ENCODE results near the gene IL22. TPM values are rescaled to one million over a fixed set of nuclear protein-coding genes. Genes with fewer than 3 reads are reported as not detected.

Gene IL22
- total and polyA plus RNA-seq, 9 of the 15 experiments (the other 6 are each of a cell fraction or from before 2014, with no cell fraction given), result not detected

DNA sequence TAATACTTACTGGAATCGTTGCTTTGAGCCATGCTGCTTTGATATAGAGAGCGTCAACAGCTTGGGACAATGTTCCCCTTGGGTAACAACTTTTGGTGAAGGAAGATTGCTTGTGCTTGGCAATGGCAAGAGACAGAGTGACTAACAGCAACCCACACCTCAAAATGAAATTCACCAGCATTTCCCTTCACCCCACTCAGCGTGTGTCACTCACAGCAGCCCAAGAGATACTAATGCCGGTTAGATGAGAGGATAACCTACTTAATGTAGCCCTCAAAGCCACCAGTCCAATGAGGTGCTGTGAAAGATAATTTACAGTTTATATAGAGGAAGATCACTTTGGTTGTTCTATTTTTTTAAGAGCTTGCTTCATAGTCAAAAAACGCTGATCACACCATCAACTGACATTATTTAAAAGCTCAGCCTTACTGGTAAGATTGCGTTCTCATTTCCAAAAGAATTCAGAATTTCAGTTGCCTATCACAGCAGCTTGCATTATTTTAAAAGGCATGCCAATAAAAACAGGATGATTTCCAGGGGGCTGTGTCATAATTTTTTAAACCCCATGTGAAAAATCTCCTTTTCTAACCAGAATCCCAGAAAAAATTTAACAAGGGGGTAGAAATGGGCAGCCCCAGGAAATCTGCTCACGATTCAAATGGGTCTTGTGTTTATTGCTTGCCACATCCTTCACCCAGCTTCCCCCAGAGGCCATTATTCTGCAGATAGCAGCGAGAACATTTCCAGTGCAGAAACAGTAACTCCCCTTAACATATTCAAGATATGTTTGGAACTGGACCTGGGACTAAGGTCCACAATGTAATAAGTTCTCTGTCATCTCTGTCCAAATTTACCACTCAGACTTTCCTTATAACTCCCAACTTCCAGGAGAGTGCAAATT lies 27.6 kb downstream of the IL22 start, which contains the start of gene IL26 (continued):
- TF ChIP-seq, protein P1, sequence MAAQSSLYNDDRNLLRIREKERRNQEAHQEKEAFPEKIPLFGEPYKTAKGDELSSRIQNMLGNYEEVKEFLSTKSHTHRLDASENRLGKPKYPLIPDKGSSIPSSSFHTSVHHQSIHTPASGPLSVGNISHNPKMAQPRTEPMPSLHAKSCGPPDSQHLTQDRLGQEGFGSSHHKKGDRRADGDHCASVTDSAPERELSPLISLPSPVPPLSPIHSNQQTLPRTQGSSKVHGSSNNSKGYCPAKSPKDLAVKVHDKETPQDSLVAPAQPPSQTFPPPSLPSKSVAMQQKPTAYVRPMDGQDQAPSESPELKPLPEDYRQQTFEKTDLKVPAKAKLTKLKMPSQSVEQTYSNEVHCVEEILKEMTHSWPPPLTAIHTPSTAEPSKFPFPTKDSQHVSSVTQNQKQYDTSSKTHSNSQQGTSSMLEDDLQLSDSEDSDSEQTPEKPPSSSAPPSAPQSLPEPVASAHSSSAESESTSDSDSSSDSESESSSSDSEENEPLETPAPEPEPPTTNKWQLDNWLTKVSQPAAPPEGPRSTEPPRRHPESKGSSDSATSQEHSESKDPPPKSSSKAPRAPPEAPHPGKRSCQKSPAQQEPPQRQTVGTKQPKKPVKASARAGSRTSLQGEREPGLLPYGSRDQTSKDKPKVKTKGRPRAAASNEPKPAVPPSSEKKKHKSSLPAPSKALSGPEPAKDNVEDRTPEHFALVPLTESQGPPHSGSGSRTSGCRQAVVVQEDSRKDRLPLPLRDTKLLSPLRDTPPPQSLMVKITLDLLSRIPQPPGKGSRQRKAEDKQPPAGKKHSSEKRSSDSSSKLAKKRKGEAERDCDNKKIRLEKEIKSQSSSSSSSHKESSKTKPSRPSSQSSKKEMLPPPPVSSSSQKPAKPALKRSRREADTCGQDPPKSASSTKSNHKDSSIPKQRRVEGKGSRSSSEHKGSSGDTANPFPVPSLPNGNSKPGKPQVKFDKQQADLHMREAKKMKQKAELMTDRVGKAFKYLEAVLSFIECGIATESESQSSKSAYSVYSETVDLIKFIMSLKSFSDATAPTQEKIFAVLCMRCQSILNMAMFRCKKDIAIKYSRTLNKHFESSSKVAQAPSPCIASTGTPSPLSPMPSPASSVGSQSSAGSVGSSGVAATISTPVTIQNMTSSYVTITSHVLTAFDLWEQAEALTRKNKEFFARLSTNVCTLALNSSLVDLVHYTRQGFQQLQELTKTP (IDR thresholded peaks at IDR 0.05; ENCODE audit: low read depth in 1 of 2, partially characterized antibody in 2 of 2), result no peak
- TF ChIP-seq RBM14 (IDR thresholded peaks at IDR 0.05; ENCODE audit: borderline replicate concordance, insufficient read depth, low read depth, low read length), result no peak

DNA sequence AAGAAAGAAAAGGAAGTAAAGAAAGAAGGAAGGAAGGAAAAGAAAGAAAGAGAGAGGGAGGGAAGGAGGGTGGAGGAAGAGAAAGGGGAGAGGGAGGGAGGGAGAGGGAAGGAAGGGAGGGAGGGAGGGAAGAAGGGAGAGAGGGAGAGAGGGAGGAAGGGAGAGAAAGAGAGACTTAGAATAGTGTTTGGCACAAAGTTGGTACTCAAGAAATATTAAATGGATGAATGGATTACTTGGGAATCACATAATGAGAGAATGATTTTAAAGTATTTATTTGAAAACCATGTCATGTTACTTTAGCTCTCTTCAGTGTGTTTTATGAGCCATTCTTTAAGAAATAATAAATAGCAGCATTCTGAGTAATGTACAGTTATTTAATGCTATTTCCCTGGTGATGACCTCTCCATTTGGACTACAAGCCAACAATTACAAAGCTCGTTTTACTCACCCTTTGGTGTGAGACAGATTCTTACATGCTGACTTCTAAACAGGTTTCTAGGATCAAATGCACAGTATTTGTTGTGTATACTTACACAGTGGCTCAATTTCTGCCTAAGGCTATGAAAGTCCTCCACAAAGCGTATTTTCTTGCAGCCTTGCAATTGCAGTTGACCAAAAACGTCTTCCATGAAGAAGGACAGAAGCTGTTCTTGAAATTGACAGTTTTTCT lies 28.7 kb downstream of the IL22 start:
- 2% methylated on average over 3 of the region's 3 CpGs for WGBS (ENCODE audit: insufficient coverage, low coverage, missing lambda C conversion rate)
- H3K79me2 ChIP-seq (ENCODE audit: control insufficient read depth, insufficient read depth, low read length), result no peaks in the 10 kb centered on the region
- no peaks in the 10 kb centered on the region for H3K36me3 ChIP-seq (ENCODE audit: control insufficient read depth, insufficient read depth, low read length)
- ChIA-PET POLR2A (interaction anchor here (0.5 to 1.0 kb wide), 3 partner anchors 8 to 116 kb away, joined by 3 read pairs; no protein-coding TSS in a partner anchor), CTCF (ENCODE audit: low intra/inter-chr PET ratio) (interaction anchor here (3.3 kb wide), 1 partner anchor 92 kb away, joined by 30 read pairs; no protein-coding TSS in a partner anchor)
- no peak overlapping the region for H2AFZ ChIP-seq (ENCODE audit: low read depth, low read length)
- no peaks in the 10 kb centered on the region for H3K9me1 ChIP-seq (ENCODE audit: control insufficient read depth, insufficient read depth, low read length)
- intact Hi-C loops (cut with micrococcal nuclease) (no loop called here), in situ Hi-C loops (cut with MboI) (loop anchor here (5.0 kb wide), 1 partner anchor 88 kb away; no protein-coding TSS in a partner anchor)
- DNase-seq (ENCODE audit: extremely low read depth in 1 of 4, low spot score in 3 of 4), result no peak
- no peak for FAIRE-seq
- no peaks in the 10 kb centered on the region for H4K20me1 ChIP-seq (replicated peaks; ENCODE audit: control insufficient read depth, insufficient read depth, low read length)
- no peaks in the 10 kb centered on the region for H3K9me3 ChIP-seq (replicated peaks; ENCODE audit: control insufficient read depth, insufficient read depth, low read depth, low read length)
- no peak overlapping the region for H3K9ac ChIP-seq (ENCODE audit: insufficient read depth in 1 of 2, low read depth in 2 of 2, low read length in 2 of 2)
- H3K4me2 ChIP-seq (ENCODE audit: insufficient read depth, low read length), result no peak overlapping the region
- no peaks in the 10 kb centered on the region; a peak in 1 of 5 replicates for H3K4me1 ChIP-seq (replicated peaks in 1 of 2; ENCODE audit: control insufficient read depth in 2 of 2, insufficient read depth in 2 of 2, low read length in 2 of 2)
- ATAC-seq, result no peak
- peaks cover 3 to 7% of the 10 kb centered on the region in 2 experiments; a peak in 2 of 5 replicates for H3K27me3 ChIP-seq (ENCODE audit: control insufficient read depth in 2 of 2, insufficient read depth in 2 of 2, low read length in 2 of 2)
- no peak overlapping the region for H3K27ac ChIP-seq (ENCODE audit: extremely low read depth, low read depth, low read length)
- BruUV-seq (replicated peaks), result no TSS peak
- H3K4me3 ChIP-seq, result no peak overlapping the region
- no peak for TF ChIP-seq NFE2 (IDR thresholded peaks at IDR 0.05; ENCODE audit: low read depth)
- TF ChIP-seq HMGN3 (IDR thresholded peaks at IDR 0.05; ENCODE audit: borderline replicate concordance, extremely low read depth, insufficient read length, low read depth, low read length), result no peak
- no peak for TF ChIP-seq NFE2L1 (tag; IDR thresholded peaks at IDR 0.05; ENCODE audit: borderline replicate concordance, low read depth)
- no peak for TF ChIP-seq IRF2 (CRISPR knock-in tag; IDR thresholded peaks at IDR 0.05)
- TF ChIP-seq, protein P2, sequence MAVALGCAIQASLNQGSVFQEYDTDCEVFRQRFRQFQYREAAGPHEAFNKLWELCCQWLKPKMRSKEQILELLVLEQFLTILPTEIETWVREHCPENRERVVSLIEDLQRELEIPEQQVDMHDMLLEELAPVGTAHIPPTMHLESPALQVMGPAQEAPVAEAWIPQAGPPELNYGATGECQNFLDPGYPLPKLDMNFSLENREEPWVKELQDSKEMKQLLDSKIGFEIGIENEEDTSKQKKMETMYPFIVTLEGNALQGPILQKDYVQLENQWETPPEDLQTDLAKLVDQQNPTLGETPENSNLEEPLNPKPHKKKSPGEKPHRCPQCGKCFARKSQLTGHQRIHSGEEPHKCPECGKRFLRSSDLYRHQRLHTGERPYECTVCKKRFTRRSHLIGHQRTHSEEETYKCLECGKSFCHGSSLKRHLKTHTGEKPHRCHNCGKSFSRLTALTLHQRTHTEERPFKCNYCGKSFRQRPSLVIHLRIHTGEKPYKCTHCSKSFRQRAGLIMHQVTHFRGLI (CRISPR knock-in tag; IDR thresholded peaks at IDR 0.05), result no peak
- TF ChIP-seq KDM5B (IDR thresholded peaks at IDR 0.05; ENCODE audit: insufficient replicate concordance, low read depth, low read length), result no peak
- TF ChIP-seq PCBP2 (IDR thresholded peaks at IDR 0.05; ENCODE audit: low read depth, low read length, poor library complexity, severe bottlenecking), result peak; percentile 93
- TF ChIP-seq PCBP1 (IDR thresholded peaks at IDR 0.05; ENCODE audit: low read depth, low read length, poor library complexity, severe bottlenecking), result peak; percentile 68
